Colonic mucosa (tissue), 4 donors: ENCODE measurements around the gene ARHGAP26. TPM values are rescaled to one million over a fixed set of nuclear protein-coding genes. Genes with fewer than 3 reads are reported as not detected.

Source experiments
- DNase-seq: peaks from one replicate; pipeline ENCODE4 v3.0.0-alpha.2; 2020
- H3K27ac ChIP-seq: fragments of 200-600 bp; one replicate; pipeline ENCODE4 v1.8.0; 2021
- H3K27me3 ChIP-seq: fragments of 200-600 bp; one replicate; pipeline ENCODE4 v1.8.0; 2021
- H3K36me3 ChIP-seq: fragments of 200-600 bp; one replicate; pipeline ENCODE4 v1.8.0; 2021
- H3K4me1 ChIP-seq: fragments of 200-600 bp; one replicate; pipeline ENCODE4 v1.8.0; 2021; ENCODE audit warnings: mild to moderate bottlenecking
- H3K4me3 ChIP-seq: fragments of 200-600 bp; one replicate; pipeline ENCODE4 v1.8.0; 2021
- H3K9ac ChIP-seq, 2 donors: one replicate each; pipeline ENCODE4 v1.7.0; 2013; ENCODE audit warnings: control low read depth in 2 of 2, low read depth in 2 of 2, low read length in 2 of 2
- H3K9me3 ChIP-seq: fragments of 200-600 bp; one replicate; pipeline ENCODE4 v1.8.0; 2021
- CTCF ChIP-seq: fragments of 200-600 bp; IDR thresholded peaks from one replicate; pipeline ENCODE4 v1.8.0; 2022; ENCODE audit warnings: antibody characterized with exemption, mild to moderate bottlenecking
- intact Hi-C: fragments of 100-400 bp; cut with DNase I; formaldehyde crosslinking; loops from one replicate; pipeline ENCODE4 v1.14.1; 2022
- total RNA-seq, 2 donors: library from RNA; stranded (reverse); fragmentation: NEBNext Ultra II Directional in 1 of 2; extraction: Animal tissue kit (Norgen Biotek cat#: 25700) in 1 of 2; gene quantifications; one replicate each; pipeline ENCODE4 v1.2.1, GENCODE V29; 2021
- donor health status: healthy.
- donor health status: DM: no; HTN: no; CAD: no.
- donor health status: DM: no; HTN: no; CAD: no.

ARHGAP26 gene
- total RNA-seq, 2 donors from 2014 or later, result 59.1 to 74.0 TPM

- intact Hi-C loops, result no loop called here
- no peak for DNase-seq
- TF ChIP-seq CTCF, result no peak
- no peaks in the 10 kb centered on the region for H3K9me3 ChIP-seq
- H3K27ac ChIP-seq, result no peak overlapping the region
- no peaks in the 10 kb centered on the region for H3K36me3 ChIP-seq
- H3K4me3 ChIP-seq, result no peak overlapping the region
- no peak overlapping the region for H3K9ac ChIP-seq
- no peaks in the 10 kb centered on the region for H3K27me3 ChIP-seq
- no peaks in the 10 kb centered on the region for H3K4me1 ChIP-seq
These were observed 161.9 kb downstream of the ARHGAP26 start for GRCh38 chr5:142931896-142932686.

- H3K27ac ChIP-seq, result no peak overlapping the region
- H3K9me3 ChIP-seq, result no peaks in the 10 kb centered on the region
- no peaks in the 10 kb centered on the region for H3K4me1 ChIP-seq
- no peaks in the 10 kb centered on the region for H3K27me3 ChIP-seq
- no peak overlapping the region for H3K9ac ChIP-seq
- H3K36me3 ChIP-seq, result no peaks in the 10 kb centered on the region
- no peak overlapping the region for H3K4me3 ChIP-seq
- TF ChIP-seq CTCF, result no peak
- no peak for DNase-seq
- intact Hi-C loops, result no loop called here
These were observed 164.0 kb downstream of the ARHGAP26 start for GRCh38 chr5:142934051-142934762.

- TF ChIP-seq CTCF, result no peak
- Histone ChIP-seq H3K9me3 (no peaks in the 10 kb centered on the region), H3K27ac (no peak overlapping the region), H3K27me3 (no peaks in the 10 kb centered on the region), H3K9ac (no peak overlapping the region), H3K4me1 (no peaks in the 10 kb centered on the region), H3K36me3 (no peaks in the 10 kb centered on the region), H3K4me3 (no peak overlapping the region)
- intact Hi-C loops, result no loop called here
- no peak for DNase-seq
These were observed 164.8 kb downstream of the ARHGAP26 start for GRCh38 chr5:142935014-142935413.

GRCh38 chr5:142937374-142937773 lies 167.2 kb downstream of the ARHGAP26 start:
- no peak overlapping the region for H3K27ac ChIP-seq
- no peaks in the 10 kb centered on the region for H3K27me3 ChIP-seq
- intact Hi-C loops, result no loop called here
- no peak for DNase-seq
- H3K9me3 ChIP-seq, result no peaks in the 10 kb centered on the region
- H3K9ac ChIP-seq, result no peak overlapping the region
- H3K36me3 ChIP-seq, result no peaks in the 10 kb centered on the region
- H3K4me1 ChIP-seq, result no peaks in the 10 kb centered on the region
- no peak for TF ChIP-seq CTCF
- no peak overlapping the region for H3K4me3 ChIP-seq

- H3K27ac ChIP-seq, result no peak overlapping the region
- no peak overlapping the region for H3K4me3 ChIP-seq
- no peaks in the 10 kb centered on the region for H3K9me3 ChIP-seq
- no peaks in the 10 kb centered on the region for H3K27me3 ChIP-seq
- peaks cover 4% of the 10 kb centered on the region for H3K36me3 ChIP-seq
- TF ChIP-seq CTCF, result no peak
- H3K4me1 ChIP-seq, result no peaks in the 10 kb centered on the region
- intact Hi-C loops, result no loop called here
- no peak overlapping the region for H3K9ac ChIP-seq
- DNase-seq, result no peak
These were observed 168.2 kb downstream of the ARHGAP26 start for GRCh38 chr5:142938266-142938880.
